GM08714 (cell line): ENCODE results near the gene A3GALT2.

Experiments used
- H3K4me3 ChIP-seq: fragments of 200-500 bp; sonication (Bioruptor generic); 2 replicates; pipeline ENCODE4 v1.5.1; 2014; ENCODE audit warnings: mild to moderate bottlenecking, low read length, inconsistent platforms
- ZNF274 ChIP-seq: IDR thresholded peaks from 2 replicates; pipeline ENCODE4 v1.6.1; 2012; ENCODE audit warnings: mild to moderate bottlenecking, low read depth, low read length

The A3GALT2 gene

DNA sequence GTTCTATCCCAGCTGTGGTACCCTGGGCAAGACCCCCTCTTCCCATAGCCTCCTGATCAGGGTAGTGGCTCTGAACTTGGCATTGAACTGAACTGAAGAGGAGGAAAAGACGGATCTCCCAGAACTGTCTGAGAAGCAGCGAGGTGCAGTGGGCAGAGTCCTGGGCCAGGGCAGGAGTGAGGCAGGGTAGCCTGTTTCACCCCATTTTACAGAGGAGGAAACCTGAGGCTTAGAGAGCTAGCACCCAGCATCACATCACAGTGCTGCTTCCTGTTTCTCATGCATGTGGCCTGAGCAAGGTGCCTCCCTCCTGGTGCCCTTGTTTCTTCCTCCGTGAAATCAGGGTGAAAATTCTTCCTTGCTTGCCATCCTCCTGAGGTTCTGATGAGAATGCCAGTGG is 47.5 kb downstream of the A3GALT2 start:
- TF ChIP-seq ZNF274, result no peak
- H3K4me3 ChIP-seq, result no peak overlapping the region

DNA sequence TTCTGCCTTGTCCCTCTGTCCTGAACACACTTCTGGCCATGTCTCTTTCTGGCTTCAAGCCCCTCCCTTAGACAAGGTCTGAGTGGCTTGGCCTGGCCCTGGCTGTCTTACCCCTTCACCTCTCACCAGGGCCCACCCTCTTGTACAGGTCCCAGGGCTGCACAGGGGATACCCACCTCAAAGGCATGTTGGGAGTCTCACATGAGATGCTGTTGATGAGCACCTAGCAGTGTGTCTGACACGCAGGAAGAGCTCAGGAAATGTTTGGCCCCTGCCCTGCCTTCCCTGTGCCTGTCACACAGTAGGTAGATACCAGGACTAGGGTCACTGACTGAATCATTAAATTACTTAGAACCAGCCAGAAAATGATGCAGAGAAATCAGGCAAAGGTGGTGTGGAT is 48.0 kb downstream of the A3GALT2 start:
- TF ChIP-seq ZNF274, result no peak
- no peak overlapping the region for H3K4me3 ChIP-seq

- H3K4me3 ChIP-seq, result no peak overlapping the region
Observed at GRCh38 chr1:33272509-33272908, 48.4 kb downstream of the A3GALT2 start.

GRCh38 chr1:33271666-33272505 is 49.0 kb downstream of the A3GALT2 start:
- TF ChIP-seq ZNF274, result no peak

More at GRCh38 chr1:33272509-33272908, 48.4 kb downstream of the A3GALT2 start:
- no peak for TF ChIP-seq ZNF274

DNA sequence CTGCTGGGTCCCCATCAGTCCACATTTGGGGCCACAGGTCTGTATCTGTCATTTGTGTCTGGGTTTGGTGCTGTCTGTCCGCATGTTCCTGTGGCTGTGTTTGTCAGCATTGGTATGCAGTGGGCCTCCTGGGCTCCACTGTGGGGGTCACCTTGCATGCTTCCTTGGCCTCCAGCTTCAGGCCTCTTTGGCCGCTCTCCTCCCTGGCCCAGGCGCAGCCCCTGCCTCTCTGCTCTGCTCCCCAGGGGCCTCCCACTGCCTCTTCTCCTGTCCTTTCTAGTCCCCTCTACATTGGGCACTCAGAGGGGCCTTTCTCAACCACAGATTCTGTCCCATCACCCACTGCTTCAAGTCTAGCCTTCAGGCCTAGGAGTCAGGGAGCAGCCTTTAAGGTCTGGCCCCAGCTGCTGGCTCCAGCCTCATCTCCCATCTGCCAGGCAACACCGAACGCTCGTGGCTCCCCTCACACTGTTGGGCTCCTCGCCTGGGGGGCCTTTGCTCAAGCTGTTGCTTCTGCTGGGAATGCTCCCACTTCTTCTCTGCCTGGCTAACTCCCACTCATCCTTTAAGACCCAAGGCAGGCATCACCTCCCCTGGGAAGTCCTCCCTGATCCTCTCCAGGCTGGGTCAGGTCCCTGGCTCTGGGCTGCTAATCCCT is 50.0 kb downstream of the A3GALT2 start:
- no peak overlapping the region for H3K4me3 ChIP-seq
- no peak for TF ChIP-seq ZNF274

More at GRCh38 chr1:33271666-33272505, 49.0 kb downstream of the A3GALT2 start:
- no peak overlapping the region for H3K4me3 ChIP-seq

DNA sequence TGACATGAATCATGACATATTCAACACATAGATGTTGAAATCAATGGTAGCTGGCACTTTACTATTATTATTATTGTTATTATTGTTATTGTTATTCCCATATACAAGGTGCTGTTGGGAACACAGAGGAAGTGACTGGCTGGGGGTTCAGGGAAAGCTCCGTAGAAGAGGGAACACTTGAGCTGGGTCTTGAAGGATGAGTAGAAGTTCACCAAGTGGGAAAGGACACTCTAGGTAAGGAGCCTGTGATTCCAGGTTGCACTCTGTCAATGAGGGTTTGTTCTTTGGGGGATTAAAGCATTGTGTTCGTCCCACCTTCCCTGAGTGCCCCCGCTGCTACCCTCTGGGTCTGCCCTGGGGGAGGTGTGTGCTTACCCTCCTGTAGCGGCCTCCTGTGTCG is 50.5 kb downstream of the A3GALT2 start:
- H3K4me3 ChIP-seq, result no peak overlapping the region
- no peak for TF ChIP-seq ZNF274

- TF ChIP-seq ZNF274, result no peak
- H3K4me3 ChIP-seq, result no peak overlapping the region
Observed at GRCh38 chr1:33269621-33270020, 51.3 kb downstream of the A3GALT2 start.

GRCh38 chr1:33268927-33269610 is 51.8 kb downstream of the A3GALT2 start:
- TF ChIP-seq ZNF274, result no peak
- H3K4me3 ChIP-seq, result no peak overlapping the region

- H3K4me3 ChIP-seq, result no peak overlapping the region
- no peak for TF ChIP-seq ZNF274
Observed at GRCh38 chr1:33268457-33268856, 52.4 kb downstream of the A3GALT2 start.

DNA sequence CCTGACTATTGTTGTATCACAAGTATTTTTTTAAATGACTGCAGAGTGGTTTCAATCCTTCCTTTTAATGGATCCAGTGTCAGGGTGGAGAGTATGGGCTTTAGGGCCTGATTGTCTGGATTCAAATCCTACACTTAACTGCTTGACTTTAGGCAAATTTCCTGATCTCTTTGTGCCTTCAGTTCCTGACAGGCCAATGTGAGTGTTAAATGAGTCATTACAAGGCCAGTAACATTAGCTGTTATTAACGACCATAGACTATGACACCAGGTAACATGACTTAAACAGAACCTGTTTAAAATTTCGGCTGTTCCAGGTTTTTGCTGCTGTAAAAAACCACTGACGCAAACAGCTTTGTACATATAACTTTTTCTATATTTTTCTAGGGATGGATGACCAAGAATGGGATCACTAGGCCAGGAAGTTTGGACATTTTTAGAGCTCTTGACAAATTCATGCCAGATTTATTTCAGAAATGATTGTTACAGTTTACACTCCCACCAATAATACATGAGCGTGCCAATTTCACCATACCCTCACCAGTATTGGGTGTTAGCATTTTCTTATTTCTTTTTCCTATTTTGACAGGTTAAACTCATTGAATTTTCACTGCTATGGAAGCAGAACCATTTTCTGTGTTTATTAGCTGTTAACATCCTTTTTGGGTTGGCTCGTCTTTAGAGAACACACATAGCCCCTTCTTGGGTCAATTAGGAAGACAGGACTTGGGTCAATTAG is 53.3 kb downstream of the A3GALT2 start:
- TF ChIP-seq ZNF274, result no peak
- no peak overlapping the region for H3K4me3 ChIP-seq

- TF ChIP-seq ZNF274, result no peak
- H3K4me3 ChIP-seq, result no peak overlapping the region
Observed at GRCh38 chr1:33266766-33267165, 54.1 kb downstream of the A3GALT2 start.

DNA sequence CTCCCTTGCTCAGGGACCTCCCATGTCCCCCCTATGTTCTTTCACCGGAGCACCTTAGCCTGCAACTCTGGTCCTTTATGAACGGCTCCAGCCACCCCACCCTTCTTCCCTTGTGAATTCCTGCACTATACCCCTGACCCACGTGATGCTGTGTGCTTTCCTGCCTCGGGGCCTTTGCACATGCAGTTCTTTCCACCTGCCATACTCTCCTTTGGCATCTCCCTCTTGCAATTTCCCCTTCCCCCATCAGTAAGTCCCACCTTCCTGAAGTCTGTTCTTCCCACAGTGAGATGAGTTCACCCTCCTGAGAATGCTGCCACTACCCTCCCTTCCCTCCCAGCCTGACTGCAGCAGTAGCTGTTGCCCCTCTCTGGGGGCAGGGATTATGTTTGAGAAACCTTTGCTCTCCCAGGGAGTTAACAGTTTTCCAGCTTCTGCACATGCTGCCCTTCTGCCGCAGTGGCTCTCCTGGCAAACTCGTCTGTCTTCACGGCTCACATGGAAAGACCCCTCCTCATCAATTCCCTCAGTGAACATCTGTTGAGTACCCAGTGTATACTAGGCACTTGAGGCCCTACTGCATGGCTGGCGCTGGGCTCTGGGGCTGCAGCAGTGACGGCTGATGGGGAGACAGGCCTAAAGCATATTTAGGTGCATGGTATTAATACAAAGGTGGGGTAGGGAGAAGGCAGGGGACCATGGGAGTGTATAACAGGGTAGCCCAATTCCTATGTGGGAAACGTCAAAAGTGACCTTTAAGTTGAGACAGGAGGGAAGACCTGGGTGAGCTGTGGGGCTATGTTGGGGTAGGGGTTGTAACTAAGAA is 54.9 kb downstream of the A3GALT2 start:
- TF ChIP-seq ZNF274, result no peak
- no peak overlapping the region for H3K4me3 ChIP-seq

DNA sequence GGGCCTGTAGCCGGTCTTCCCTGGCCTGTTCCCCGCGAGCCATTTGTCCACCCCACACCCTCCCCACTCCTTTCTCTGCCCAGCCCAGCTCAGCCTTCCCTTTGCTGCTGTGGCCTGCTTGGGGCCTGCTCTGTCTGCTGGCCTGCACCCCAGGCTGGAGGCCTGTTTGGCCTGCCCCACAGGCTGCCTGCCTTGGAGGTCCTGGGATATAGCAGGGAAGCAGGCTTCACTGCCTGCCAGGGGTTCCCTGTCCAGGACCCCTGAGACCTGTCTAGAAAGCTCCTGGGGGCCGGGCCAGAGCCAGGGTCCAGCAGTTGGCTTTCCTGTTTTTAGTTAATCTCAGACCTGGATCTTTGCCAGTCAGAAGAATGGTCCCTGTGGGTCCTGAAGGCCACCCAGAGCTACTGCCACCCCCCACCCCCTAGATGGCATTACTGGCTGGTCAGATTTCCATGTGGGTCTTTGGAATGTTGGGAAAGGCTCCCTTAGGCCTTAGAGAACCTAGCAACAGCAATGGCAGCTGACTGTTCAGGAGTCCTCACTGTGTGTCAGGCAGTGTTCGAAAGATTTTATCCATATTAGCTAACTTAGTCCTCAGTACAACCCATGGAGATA is 56.9 kb downstream of the A3GALT2 start:
- no peak for TF ChIP-seq ZNF274
- no peak overlapping the region for H3K4me3 ChIP-seq
